NCI-H748 (cell line): ENCODE results near the gene PRDX3.
"Not testable (repeated sequence)": the region's sequence is repeated elsewhere in the genome, so short reads cannot be mapped to it uniquely, and the experiment has no call there.

Source experiments
- DNase-seq: peaks from one replicate; lab custom pipeline; 2025; ENCODE audit not compliant: unreplicated experiment; lab: John Stamatoyannopoulos, UW

The PRDX3 gene

DNA sequence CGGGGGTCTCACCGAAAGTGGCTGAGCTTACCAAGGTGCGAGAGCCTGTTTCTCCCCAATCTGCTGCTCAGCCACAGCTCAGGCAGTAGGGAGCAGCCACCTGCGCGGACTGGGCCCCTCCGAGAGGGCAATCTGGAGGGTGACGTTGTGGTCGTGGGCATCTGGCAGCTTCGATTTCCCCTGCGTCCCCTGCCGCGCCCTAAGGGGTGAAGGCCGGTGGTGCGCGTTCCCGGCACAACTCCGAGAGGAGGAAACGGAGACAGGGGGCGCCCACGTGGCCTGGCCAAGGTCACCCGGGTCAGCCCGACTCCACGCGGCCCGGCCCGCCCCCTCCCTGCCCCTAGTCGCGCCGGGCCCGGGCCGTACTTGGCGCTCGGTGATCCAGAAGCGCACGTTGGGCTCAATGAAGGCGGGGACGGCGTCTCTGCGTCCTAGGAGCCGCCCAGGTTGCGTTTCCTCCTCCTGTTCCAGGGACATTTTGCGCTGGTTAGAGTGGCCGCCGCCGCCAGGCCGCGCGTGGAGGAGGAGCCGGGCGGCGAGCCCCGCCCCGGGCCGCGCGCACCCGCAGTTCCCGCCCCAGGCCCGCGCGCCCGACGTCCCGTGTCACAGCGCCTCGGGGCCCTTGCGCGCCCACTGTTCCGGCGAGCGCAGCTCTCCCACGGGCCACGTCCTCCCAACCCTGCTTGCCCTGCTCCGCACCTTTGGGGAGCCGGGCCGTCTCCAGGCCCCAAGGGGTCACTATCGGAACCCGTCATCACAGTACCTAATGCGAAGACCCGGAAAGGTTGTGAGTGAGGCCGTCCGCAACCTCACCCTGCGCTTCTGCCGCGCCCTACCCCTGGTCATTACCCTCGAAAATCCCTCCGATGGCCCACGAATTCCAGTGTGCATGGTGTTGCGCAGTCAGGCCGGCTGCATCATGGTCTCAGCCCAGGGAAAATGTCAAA, 13.2 kb downstream of the PRDX3 start, which contains the start of gene SFXN4:
Gene SFXN4 (minus strand): TSS at position 544 of the 947 bp plus-strand sequence. CDS start 67 bp downstream, at position 477.
- DNase-seq = peak; percentile 65

GRCh38 chr10:119162452-119163092, 16.0 kb downstream of the PRDX3 start:
- DNase-seq = no peak

GRCh38 chr10:119161680-119162451, 16.7 kb downstream of the PRDX3 start:
- DNase-seq = no peak

DNA sequence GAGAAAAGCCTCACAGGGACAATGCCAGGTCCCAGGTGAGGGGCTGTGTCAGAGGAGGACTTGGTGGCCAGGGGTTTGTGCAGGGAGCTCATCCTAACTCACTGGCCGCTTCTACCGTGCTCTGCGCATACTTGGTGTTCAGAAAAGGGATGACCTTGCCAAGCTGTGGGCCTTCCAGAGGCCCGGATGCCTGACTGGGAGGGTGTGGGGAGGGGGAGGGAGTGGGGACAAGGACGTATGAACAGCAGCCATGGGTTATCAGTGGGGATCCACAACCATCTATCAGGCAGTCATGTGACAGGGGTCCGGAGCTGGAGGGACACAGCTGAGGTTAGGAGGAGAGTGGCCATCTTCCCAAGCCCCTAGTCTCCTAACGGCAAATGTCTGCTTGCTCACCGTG, 19.3 kb downstream of the PRDX3 start:
- DNase-seq = no peak

GRCh38 chr10:119153661-119154060, 25.0 kb downstream of the PRDX3 start:
- DNase-seq = no peak

GRCh38 chr10:119153041-119153440, 25.6 kb downstream of the PRDX3 start:
- no peak for DNase-seq

GRCh38 chr10:119151601-119152000, 27.0 kb downstream of the PRDX3 start:
- not testable (repeated sequence) for DNase-seq

GRCh38 chr10:119149729-119150128, 28.9 kb downstream of the PRDX3 start:
- no peak for DNase-seq

- no peak for DNase-seq
These were observed 29.5 kb downstream of the PRDX3 start for GRCh38 chr10:119149157-119149556.

DNA sequence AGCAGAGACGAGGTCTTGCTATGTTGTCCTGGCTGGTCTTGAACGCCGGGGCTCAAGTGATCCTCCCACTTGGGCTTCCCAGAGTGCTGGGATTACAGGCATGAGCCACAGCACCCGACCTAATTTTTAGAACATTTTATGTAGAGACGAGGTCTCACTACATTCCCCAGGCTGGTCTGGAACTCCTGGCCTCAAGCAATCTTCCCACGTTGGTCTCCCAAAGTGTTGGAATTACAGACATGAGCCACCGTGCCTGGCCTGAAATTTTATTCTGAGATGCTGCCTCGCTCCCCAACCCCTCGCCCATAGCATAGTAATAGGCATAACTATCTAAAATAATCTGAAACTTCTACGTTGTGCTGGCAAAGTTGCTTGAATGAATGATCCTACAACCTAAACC, 35.0 kb downstream of the PRDX3 start:
- no peak for DNase-seq

GRCh38 chr10:119140603-119141245, 37.9 kb downstream of the PRDX3 start:
- DNase-seq = no peak

GRCh38 chr10:119139464-119140067, 39.0 kb downstream of the PRDX3 start:
- DNase-seq = peak; percentile 13

- DNase-seq = no peak
These were observed 40.0 kb downstream of the PRDX3 start for GRCh38 chr10:119138346-119139306.

DNA sequence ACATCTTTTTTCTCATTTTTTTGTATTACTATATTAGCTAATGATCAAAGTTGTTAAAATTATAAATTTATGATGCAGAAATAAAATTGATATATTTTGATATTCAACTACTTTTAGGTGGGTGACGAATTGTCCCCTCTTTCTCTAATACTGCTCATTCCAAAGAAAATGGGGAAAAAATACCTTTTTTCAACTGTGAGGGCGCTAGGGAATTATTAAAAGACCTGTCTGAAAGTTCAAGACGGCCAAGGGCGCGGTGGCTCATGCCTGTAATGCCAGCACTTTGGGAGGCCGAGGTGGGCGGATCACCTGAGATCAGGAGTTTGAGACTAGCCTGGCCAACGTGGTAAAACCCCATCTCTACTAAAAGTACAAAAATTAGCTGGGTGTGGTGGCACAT, 40.7 kb downstream of the PRDX3 start:
- DNase-seq = not testable (repeated sequence)

GRCh38 chr10:119136084-119136483, 42.5 kb downstream of the PRDX3 start:
- no peak for DNase-seq

DNA sequence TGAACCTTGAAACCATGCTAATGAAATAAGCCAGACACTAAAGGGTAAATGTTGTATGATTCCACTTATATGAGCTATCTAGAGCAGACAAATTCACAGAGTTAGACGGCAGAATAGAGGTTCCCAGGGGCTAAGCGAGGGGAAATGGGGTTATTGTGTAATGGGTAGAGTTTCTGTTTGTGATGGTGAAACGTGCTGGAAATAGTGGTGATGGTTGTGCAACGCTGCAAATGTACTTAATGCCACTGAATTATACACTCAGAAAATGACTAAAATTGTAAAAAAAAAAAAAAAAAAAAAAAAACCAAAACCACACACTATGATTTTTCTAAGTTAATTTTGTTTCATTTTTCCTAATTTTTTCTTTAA, 43.1 kb downstream of the PRDX3 start:
- DNase-seq = no peak

DNA sequence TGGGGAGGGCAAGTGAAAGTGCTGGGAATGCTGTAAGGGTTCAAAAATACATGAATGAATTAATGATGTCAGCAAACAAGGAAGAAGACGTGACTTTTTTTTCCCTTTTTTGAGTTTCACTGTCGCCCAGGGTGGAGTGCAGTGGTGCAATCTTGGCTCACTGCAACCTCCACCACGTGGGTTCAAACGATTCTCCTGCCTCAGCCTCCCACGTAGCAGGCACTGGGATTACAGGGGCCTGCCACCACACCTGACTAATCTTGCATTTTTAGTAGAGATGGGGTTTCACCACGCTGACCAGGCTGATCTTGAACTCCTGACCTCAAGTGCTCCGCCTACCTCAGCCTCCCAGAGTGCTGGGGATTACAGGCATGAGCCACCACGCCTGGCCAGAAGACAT, 44.7 kb downstream of the PRDX3 start:
- no peak for DNase-seq

DNA sequence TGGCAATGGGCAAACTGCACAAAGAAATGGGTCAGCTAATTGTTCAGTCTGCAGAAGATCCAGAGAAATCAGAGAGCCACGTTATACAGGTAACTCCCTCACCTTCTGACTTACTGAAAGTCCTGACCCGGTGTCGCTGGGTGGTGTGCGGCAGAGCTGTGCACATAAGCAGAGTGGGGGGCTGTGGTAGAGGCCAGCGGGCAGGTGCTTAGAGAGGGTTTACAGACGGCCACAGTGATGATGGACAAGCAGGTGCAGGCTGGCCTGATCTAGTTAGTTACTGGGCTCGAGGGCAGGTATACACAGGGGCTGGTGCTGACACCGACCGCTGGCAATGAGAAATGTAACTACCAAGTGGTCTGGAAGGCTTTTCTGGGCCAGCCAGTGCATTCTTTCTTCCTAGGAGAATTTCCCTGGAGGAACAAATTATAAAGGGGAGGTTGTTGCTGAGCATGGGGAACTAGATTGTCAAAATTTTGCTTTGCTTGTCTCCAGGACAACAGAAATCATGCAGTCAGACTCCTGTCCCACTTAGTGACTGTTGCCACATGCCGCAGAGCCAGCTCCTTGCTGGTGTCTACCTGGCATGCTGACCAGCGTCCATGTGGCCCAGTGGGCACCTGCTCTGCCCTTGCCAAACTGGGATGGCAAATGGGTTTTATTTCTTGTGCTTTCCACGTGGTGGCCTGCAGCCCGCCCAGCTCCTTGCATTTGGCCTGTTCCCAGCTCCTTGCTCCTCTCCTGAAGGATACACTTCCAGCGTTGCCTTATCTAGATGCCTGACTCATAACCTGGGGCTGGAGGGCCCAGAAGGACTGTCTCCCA, 45.9 kb downstream of the PRDX3 start:
- DNase-seq = no peak
